ENCODE measurements around the gene KLK6. TPM values are rescaled to one million over a fixed set of nuclear protein-coding genes. Genes with fewer than 3 reads are reported as not detected.

KLK6 gene
- polyA plus RNA-seq, 2 of the 4 experiments (the other 2 are of a cell fraction) = 0.13 TPM; not detected in 1

- H3K4me1 ChIP-seq = no peaks in the 10 kb centered on the region
- H3K4me2 ChIP-seq = no peak overlapping the region
- no peak overlapping the region for H3K4me3 ChIP-seq
- no peak overlapping the region for H3K27ac ChIP-seq
- no peak for TF ChIP-seq FOSB (CRISPR knock-in tag; IDR thresholded peaks at IDR 0.05)
- TF ChIP-seq MAFK (IDR thresholded peaks at IDR 0.05; ENCODE audit: partially characterized antibody) = no peak
- no peak for TF ChIP-seq EP300 (IDR thresholded peaks at IDR 0.05)
- no peak for TF ChIP-seq RNF2 (IDR thresholded peaks at IDR 0.05; ENCODE audit: borderline replicate concordance, low read depth)
- no peak for TF ChIP-seq NPAS2 (CRISPR knock-in tag; IDR thresholded peaks at IDR 0.05; ENCODE audit: borderline replicate concordance)
- TF ChIP-seq NFE2L2 (conservative IDR thresholded peaks at IDR 0.05; ENCODE audit: low read length) = no peak
- TF ChIP-seq ZFP36 (IDR thresholded peaks at IDR 0.05; ENCODE audit: borderline replicate concordance, partially characterized antibody) = no peak
- TF ChIP-seq SREBF2 (IDR thresholded peaks at IDR 0.05) = no peak
- TF ChIP-seq MYC (IDR thresholded peaks at IDR 0.05; ENCODE audit: borderline replicate concordance, low read length) = no peak
- no peak for TF ChIP-seq BCL3 (IDR thresholded peaks at IDR 0.05)
- TF ChIP-seq E2F6 (IDR thresholded peaks at IDR 0.05; ENCODE audit: borderline replicate concordance, low read depth) = no peak
- no peak for TF ChIP-seq CHD4 (IDR thresholded peaks at IDR 0.05; ENCODE audit: borderline replicate concordance)
- no peak for TF ChIP-seq NR3C1 (IDR thresholded peaks at IDR 0.05)
- TF ChIP-seq PHF8 (IDR thresholded peaks at IDR 0.05; ENCODE audit: borderline replicate concordance, low read depth) = no peak
- no peak for TF ChIP-seq POLR2A (IDR thresholded peaks at IDR 0.05; ENCODE audit: low read length)
- ATAC-seq (no peak), FAIRE-seq (no peak), DNase-seq (ENCODE audit: low read depth in 1 of 2, low spot score in 1 of 2) (no peak)
- ChIA-PET CTCF (interaction anchor here (1.2 kb wide), 1 partner anchor 23 kb away, joined by 3 read pairs; no protein-coding TSS in a partner anchor), POLR2A (no interaction called here)
- no peaks in the 10 kb centered on the region; the same call in 2 of the 3 replicates for H3K9me3 ChIP-seq
- WGBS (ENCODE audit: missing lambda C conversion rate) = 21% methylated on average over 8 of the region's 8 CpGs
Measured at GRCh38 chr19:50957587-50957986, 11.8 kb downstream of the KLK6 start.

DNA sequence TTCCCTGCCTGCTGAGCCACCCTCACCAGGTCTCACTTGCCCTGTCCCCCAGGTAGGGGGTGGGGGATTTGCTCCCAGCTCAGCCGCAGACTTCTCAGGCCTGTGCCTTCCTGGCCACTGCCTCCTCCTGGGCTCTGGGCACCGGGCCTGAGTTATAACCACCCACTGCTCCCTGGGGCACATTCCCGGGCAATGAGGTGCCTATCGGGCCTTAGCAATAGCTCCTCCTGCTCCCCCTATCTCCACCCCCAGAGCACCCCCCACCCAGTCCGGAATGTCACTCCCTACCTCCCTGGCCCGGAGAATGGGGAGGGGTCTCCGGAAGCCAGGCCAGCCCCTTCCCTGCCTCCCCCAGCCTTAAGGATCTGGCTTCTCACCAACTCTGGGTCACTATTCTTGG, 16.5 kb downstream of the KLK6 start, which contains the start of gene KLK5:
Gene KLK5 (minus strand): TSS at position 129 of the 400 bp plus-strand sequence. CDS start 381 bp downstream, outside the sequence.
- FAIRE-seq = no peak
- no peak within 1 kb of the TSS for H3K27ac ChIP-seq
- TF ChIP-seq, protein P1, sequence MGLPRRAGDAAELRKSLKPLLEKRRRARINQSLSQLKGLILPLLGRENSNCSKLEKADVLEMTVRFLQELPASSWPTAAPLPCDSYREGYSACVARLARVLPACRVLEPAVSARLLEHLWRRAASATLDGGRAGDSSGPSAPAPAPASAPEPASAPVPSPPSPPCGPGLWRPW (IDR thresholded peaks at IDR 0.05) = no peak
- TF ChIP-seq MYC (IDR thresholded peaks at IDR 0.05; ENCODE audit: borderline replicate concordance, low read length) (no peak), CTCF (IDR thresholded peaks at IDR 0.05) (no peak), TP53 (CRISPR knock-in tag; IDR thresholded peaks at IDR 0.05) (no peak), SMC3 (IDR thresholded peaks at IDR 0.05) (no peak), USF2 (IDR thresholded peaks at IDR 0.05) (no peak)

More for the DNA sequence above, 16.5 kb downstream of the KLK6 start, which contains the start of gene KLK5:
- Histone ChIP-seq H3K4me1 (no peaks in the 10 kb centered on the region), H3K4me2 (no peak within 1 kb of the TSS), H3K9me3 (no peaks in the 10 kb centered on the region), H3K4me3 (no peak within 1 kb of the TSS)
- CTCF ChIA-PET = no interaction called here
- 30% methylated on average over 5 of the region's 7 CpGs for WGBS (ENCODE audit: missing lambda C conversion rate)
- ATAC-seq (peak; percentile 56 to 59), DNase-seq (ENCODE audit: low read depth in 1 of 2, low spot score in 1 of 2) (no peak)
- POLR2A ChIA-PET = no interaction called here
